HG03039 (cell line): ENCODE measurements around the gene RHOB.
"Not testable (repeated sequence)": the region's sequence is repeated elsewhere in the genome, so short reads cannot be mapped to it uniquely, and the experiment has no call there.

Experiments
- ATAC-seq: cut with Tn5 transposase; IDR thresholded peaks from one replicate; pipeline ENCODE4 v1.9.1; 2021; ENCODE audit warnings: mild to moderate bottlenecking, moderate library complexity; ENCODE audit not compliant: unreplicated experiment

The RHOB gene

GRCh38 chr2:20488782-20489181, 41.9 kb downstream of the RHOB start:
- ATAC-seq = peak; percentile 43

- ATAC-seq = no peak
These were observed 43.7 kb downstream of the RHOB start for GRCh38 chr2:20490300-20491181.

GRCh38 chr2:20491739-20492531, 45.1 kb downstream of the RHOB start:
- ATAC-seq = no peak

GRCh38 chr2:20493095-20493494, 46.2 kb downstream of the RHOB start:
- ATAC-seq = not testable (repeated sequence)

- ATAC-seq = no peak
These were observed 47.4 kb downstream of the RHOB start for GRCh38 chr2:20494241-20494640.

- no peak for ATAC-seq
These were observed 49.4 kb downstream of the RHOB start for GRCh38 chr2:20496076-20496872.

- no peak for ATAC-seq
These were observed 50.1 kb downstream of the RHOB start for GRCh38 chr2:20496942-20497341.
